T-helper 17 cell (primary cell): Measurements from ENCODE around the gene NBEAL1. TPM values are rescaled to one million over a fixed set of nuclear protein-coding genes. Genes with fewer than 3 reads are reported as not detected.
"Not testable (repeated sequence)": the region's sequence is repeated elsewhere in the genome, so short reads cannot be mapped to it uniquely, and the experiment has no call there.

Source experiments
- ATAC-seq: fragments of 150-1000 bp; cut with Tn5 transposase; 2 replicates; pipeline ENCODE4 v1.10.0; 2021; ENCODE audit warnings: mild to moderate bottlenecking, moderate library complexity
- DNase-seq, 3 donors: peaks; one replicate each; pipeline versions ENCODE4 v3.0.0 to v3.0.0-alpha.2; 2020 to 2021
- H3K9me3 ChIP-seq: one replicate; pipeline ENCODE4 v1.7.0; 2013; ENCODE audit warnings: low read length, mild to moderate bottlenecking; ENCODE audit not compliant: control insufficient read depth, poor library complexity, severe bottlenecking
- H3K27ac Mint-ChIP-seq: one replicate; pipeline ENCODE4 v1.8.0; 2022; ENCODE audit warnings: mild to moderate bottlenecking, moderate library complexity, mixed read lengths
- H3K27me3 Mint-ChIP-seq: one replicate; pipeline ENCODE4 v1.8.0; 2022; ENCODE audit warnings: mixed read lengths
- H3K36me3 Mint-ChIP-seq: one replicate; pipeline ENCODE4 v1.8.0; 2022; ENCODE audit warnings: low read depth, mixed read lengths
- H3K4me1 Mint-ChIP-seq: one replicate; pipeline ENCODE4 v1.8.0; 2022; ENCODE audit warnings: mild to moderate bottlenecking, mixed read lengths
- H3K4me3 Mint-ChIP-seq: one replicate; pipeline ENCODE4 v1.8.0; 2022; ENCODE audit warnings: mild to moderate bottlenecking, moderate library complexity, mixed read lengths
- total RNA-seq, 4 donors: library from RNA in 2 of 4; stranded (reverse) in 2 of 4; gene quantifications; one replicate each; pipeline ENCODE4 v1.2.3 and lab custom pipeline; 2022 to 2026

The NBEAL1 gene
- 10 to 100 TPM in 1 of 2 donors, 1 to 10 TPM in 1; 7.7 to 11.5 TPM for total RNA-seq
- 29.0 to 34.8 reads per million in 2 donors for total RNA-seq (lab: John Stamatoyannopoulos, UW)

GRCh38 chr2:203014456-203015199 is at the start of gene NBEAL1:
TSS of gene NBEAL1 (plus strand) at chr2:203014875. CDS start at chr2:203016385, 1,510 bp downstream.
- H3K27me3 Mint-ChIP-seq = no peaks in the 10 kb centered on the region
- DNase-seq (peak; percentile 95 to 96 (median 95)), ATAC-seq (peak; percentile 92)
- no peaks in the 10 kb centered on the region for H3K9me3 ChIP-seq
- peak within 1 kb of the TSS; percentile 95 for H3K4me3 Mint-ChIP-seq
- H3K36me3 Mint-ChIP-seq = peaks cover 4% of the 10 kb centered on the region
- peak within 1 kb of the TSS; percentile 97 for H3K27ac Mint-ChIP-seq
- H3K4me1 Mint-ChIP-seq = peaks cover 28% of the 10 kb centered on the region

- no peak overlapping the region for H3K27ac Mint-ChIP-seq
- DNase-seq = no peak
Observed at GRCh38 chr2:202965810-202966460, 48.7 kb upstream of the NBEAL1 start.

DNA sequence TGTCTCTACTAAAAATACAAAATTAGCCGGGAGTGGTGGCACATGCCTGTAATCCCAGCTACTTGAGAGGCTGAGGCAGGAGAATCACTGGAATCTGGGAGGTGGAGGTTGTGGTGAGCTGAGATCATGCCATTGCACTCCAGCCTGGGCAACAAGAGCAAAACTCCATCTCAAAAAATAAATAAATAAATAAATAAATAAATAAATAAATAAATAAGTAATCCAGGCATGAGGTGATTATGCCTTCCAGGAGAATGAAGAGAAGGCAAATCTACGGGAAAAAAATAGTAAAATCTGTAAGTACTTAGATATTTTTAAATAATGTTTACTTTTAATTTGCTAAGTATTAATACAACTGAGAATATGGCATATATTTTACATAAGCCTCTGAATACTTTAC is 45.3 kb upstream of the NBEAL1 start:
- H3K36me3 Mint-ChIP-seq, H3K4me1 Mint-ChIP-seq, H3K27ac Mint-ChIP-seq, H3K4me3 Mint-ChIP-seq, H3K27me3 Mint-ChIP-seq, DNase-seq, H3K9me3 ChIP-seq, ATAC-seq: not testable (repeated sequence)

More at GRCh38 chr2:202965810-202966460, 48.7 kb upstream of the NBEAL1 start:
- no peak overlapping the region for H3K4me3 Mint-ChIP-seq
- H3K36me3 Mint-ChIP-seq = peaks cover 2% of the 10 kb centered on the region
- no peaks in the 10 kb centered on the region for H3K27me3 Mint-ChIP-seq
- H3K4me1 Mint-ChIP-seq = peaks cover 4% of the 10 kb centered on the region
- no peaks in the 10 kb centered on the region for H3K9me3 ChIP-seq
- ATAC-seq = no peak

- ATAC-seq = no peak
- peak overlapping the region; percentile 41 for H3K27ac Mint-ChIP-seq
Observed at GRCh38 chr2:202976809-202977208, 37.9 kb upstream of the NBEAL1 start.

GRCh38 chr2:202982779-202983491 is 31.7 kb upstream of the NBEAL1 start:
- DNase-seq (no peak), ATAC-seq (no peak)
- no peaks in the 10 kb centered on the region for H3K9me3 ChIP-seq
- Mint-ChIP-seq H3K4me3 (no peak overlapping the region), H3K4me1 (no peaks in the 10 kb centered on the region), H3K27me3 (no peaks in the 10 kb centered on the region), H3K27ac (no peak overlapping the region), H3K36me3 (peaks cover 8% of the 10 kb centered on the region)

More at GRCh38 chr2:202976809-202977208, 37.9 kb upstream of the NBEAL1 start:
- DNase-seq = no peak
- H3K4me1 Mint-ChIP-seq = no peaks in the 10 kb centered on the region
- no peak overlapping the region for H3K4me3 Mint-ChIP-seq
- H3K9me3 ChIP-seq = no peaks in the 10 kb centered on the region
- H3K36me3 Mint-ChIP-seq = peaks cover 8% of the 10 kb centered on the region
- no peaks in the 10 kb centered on the region for H3K27me3 Mint-ChIP-seq

DNA sequence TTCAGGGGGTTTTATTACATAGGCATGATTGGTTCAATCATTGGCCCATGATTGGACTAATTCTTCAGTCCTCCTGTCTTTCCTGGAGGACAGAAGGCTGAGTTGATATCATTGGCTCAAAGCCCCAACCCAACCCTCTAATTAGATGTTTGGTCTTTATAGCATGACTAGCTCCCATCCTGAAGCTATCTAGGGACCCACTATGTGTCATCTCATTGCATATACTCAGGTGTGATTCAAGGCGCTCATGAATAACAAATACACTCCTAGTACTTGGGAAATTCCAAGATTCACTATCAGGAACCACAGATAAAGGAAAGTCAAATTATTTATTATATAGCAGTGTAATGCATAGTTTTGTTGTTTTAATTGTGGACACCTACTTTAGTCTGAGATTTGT is 24.9 kb upstream of the NBEAL1 start:
- no peaks in the 10 kb centered on the region for H3K27me3 Mint-ChIP-seq
- H3K4me3 Mint-ChIP-seq = no peak overlapping the region
- no peaks in the 10 kb centered on the region for H3K36me3 Mint-ChIP-seq
- no peak for DNase-seq
- H3K4me1 Mint-ChIP-seq = no peaks in the 10 kb centered on the region
- ATAC-seq = no peak
- H3K9me3 ChIP-seq = no peaks in the 10 kb centered on the region
- no peak overlapping the region for H3K27ac Mint-ChIP-seq

DNA sequence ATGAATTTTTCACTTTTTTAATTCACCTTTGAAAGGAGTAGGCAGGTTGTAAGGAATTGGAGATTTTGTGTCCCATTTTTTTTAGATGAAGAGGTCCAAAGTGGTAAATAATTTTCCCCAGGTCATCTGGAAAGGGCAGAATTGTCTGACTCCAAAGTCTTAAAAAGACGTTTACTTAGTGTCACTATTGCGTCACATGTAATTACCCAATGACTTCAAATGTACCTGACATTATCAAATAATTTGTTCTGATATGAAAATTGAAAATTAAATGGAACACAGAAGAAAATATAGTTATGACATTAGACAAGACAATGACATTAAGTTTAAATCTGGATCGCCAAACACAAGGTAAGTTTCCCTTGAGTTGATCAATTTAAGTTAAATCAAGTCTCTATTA is 24.2 kb upstream of the NBEAL1 start:
- H3K9me3 ChIP-seq = no peaks in the 10 kb centered on the region
- Mint-ChIP-seq H3K4me1 (no peaks in the 10 kb centered on the region), H3K27me3 (no peaks in the 10 kb centered on the region), H3K27ac (no peak overlapping the region), H3K4me3 (no peak overlapping the region), H3K36me3 (no peaks in the 10 kb centered on the region)
- no peak for ATAC-seq
- DNase-seq = no peak

DNA sequence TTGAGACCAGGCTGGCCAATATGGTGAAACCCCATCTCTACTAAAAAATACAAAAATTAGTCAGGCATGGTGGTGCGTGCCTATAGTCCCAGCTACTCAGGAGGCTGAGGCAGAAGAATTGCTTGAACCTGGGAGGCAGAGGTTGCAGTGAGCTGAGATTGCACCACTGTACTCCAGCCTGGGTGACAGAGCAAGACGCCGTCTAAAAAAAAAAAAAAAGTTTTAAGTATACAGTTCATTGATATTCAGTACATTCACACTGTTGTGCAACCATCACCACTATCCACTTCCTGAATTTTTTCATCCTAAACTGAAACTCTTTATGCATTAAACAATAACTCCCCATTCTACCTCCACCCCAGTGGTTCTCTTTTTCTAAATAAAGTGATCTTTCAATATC is 17.6 kb upstream of the NBEAL1 start:
- not testable (repeated sequence) for H3K9me3 ChIP-seq, DNase-seq, H3K27me3 Mint-ChIP-seq, ATAC-seq, H3K4me1 Mint-ChIP-seq, H3K27ac Mint-ChIP-seq, H3K4me3 Mint-ChIP-seq, H3K36me3 Mint-ChIP-seq

- DNase-seq (no peak), ATAC-seq (no peak)
- H3K27ac Mint-ChIP-seq = no peak overlapping the region
- peaks cover 15% of the 10 kb centered on the region for H3K27me3 Mint-ChIP-seq
- H3K36me3 Mint-ChIP-seq = peaks cover 4% of the 10 kb centered on the region
- H3K4me1 Mint-ChIP-seq = no peaks in the 10 kb centered on the region
- no peaks in the 10 kb centered on the region for H3K9me3 ChIP-seq
- H3K4me3 Mint-ChIP-seq = no peak overlapping the region
Observed at GRCh38 chr2:203002054-203002821, 12.4 kb upstream of the NBEAL1 start.

- DNase-seq (no peak), ATAC-seq (no peak)
- Mint-ChIP-seq H3K4me1 (no peaks in the 10 kb centered on the region), H3K27ac (no peak overlapping the region), H3K27me3 (peaks cover 15% of the 10 kb centered on the region), H3K36me3 (peaks cover 4% of the 10 kb centered on the region), H3K4me3 (no peak overlapping the region)
- no peaks in the 10 kb centered on the region for H3K9me3 ChIP-seq
Observed at GRCh38 chr2:203003716-203004115, 11.0 kb upstream of the NBEAL1 start.

GRCh38 chr2:203016716-203017115 is 2.0 kb downstream of the NBEAL1 start:
- Mint-ChIP-seq H3K4me3 (peak overlapping the region; percentile 25), H3K27ac (no peak overlapping the region), H3K36me3 (peaks cover 4% of the 10 kb centered on the region), H3K4me1 (peaks cover 28% of the 10 kb centered on the region), H3K27me3 (no peaks in the 10 kb centered on the region)
- ATAC-seq (no peak), DNase-seq (no peak)
- H3K9me3 ChIP-seq = no peaks in the 10 kb centered on the region

DNA sequence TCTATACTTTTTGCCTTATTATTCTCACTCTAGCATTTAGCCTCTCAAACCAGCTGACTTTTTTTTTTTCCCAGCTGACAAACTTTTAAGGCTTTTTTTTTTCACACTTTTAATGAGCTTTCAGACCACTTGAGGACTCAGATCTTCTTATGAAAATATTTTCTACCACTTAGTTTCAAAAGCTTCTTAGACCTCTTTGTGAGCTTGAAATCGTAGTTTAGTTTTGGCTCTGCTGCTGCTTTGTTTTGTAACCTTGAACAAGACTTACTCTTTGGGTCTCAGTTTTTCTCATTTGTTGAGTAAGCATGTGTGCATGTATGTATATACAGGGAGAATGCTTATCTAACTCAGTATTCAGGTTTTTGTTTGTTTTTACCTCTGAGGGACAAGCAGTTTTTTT is 3.5 kb downstream of the NBEAL1 start:
- H3K9me3 ChIP-seq = no peaks in the 10 kb centered on the region
- DNase-seq = no peak
- peaks cover 4% of the 10 kb centered on the region for H3K36me3 Mint-ChIP-seq
- peak overlapping the region; percentile 54 for H3K27ac Mint-ChIP-seq
- H3K27me3 Mint-ChIP-seq = no peaks in the 10 kb centered on the region
- ATAC-seq = no peak
- H3K4me1 Mint-ChIP-seq = peaks cover 21% of the 10 kb centered on the region
- H3K4me3 Mint-ChIP-seq = no peak overlapping the region

GRCh38 chr2:203019142-203019541 is 4.5 kb downstream of the NBEAL1 start:
- Mint-ChIP-seq H3K27ac (peak overlapping the region; percentile 54), H3K27me3 (no peaks in the 10 kb centered on the region), H3K4me1 (peaks cover 16% of the 10 kb centered on the region), H3K36me3 (peaks cover 5% of the 10 kb centered on the region), H3K4me3 (no peak overlapping the region)
- ATAC-seq = no peak
- no peak for DNase-seq
- H3K9me3 ChIP-seq = no peaks in the 10 kb centered on the region
